Prostate gland (tissue), 2 donors: ENCODE results near the gene ZNF160. TPM values are rescaled to one million over a fixed set of nuclear protein-coding genes. Genes with fewer than 3 reads are reported as not detected.

ENCODE experiments used
- DNase-seq: peaks from one replicate; pipeline ENCODE4 v3.0.0-alpha.2; 2019; ENCODE audit warnings: low spot score
- H3K27ac ChIP-seq, 2 donors: fragments of 200-600 bp; sonication (generic); 2 replicates each; pipeline ENCODE4 v1.5.1; 2017 to 2019
- H3K27me3 ChIP-seq: fragments of 200-600 bp; sonication (generic); replicated peaks from 2 replicates; pipeline ENCODE4 v1.5.1; 2019; ENCODE audit not compliant: insufficient read depth
- H3K36me3 ChIP-seq, 2 donors: fragments of 200-600 bp; sonication (generic); 1 replicate in 1 of 2; 2 replicates in 1 of 2; pipeline versions ENCODE4 v1.5.1 to v1.8.1; 2017 to 2019
- H3K4me1 ChIP-seq: fragments of 200-600 bp; sonication (generic); replicated peaks from 2 replicates; pipeline ENCODE4 v1.5.1; 2019
- H3K4me3 ChIP-seq, 2 donors: fragments of 200-600 bp; sonication (generic); 2 replicates each; pipeline ENCODE4 v1.5.1; 2017 to 2019
- H3K9me3 ChIP-seq: fragments of 200-600 bp; sonication (generic); 2 replicates; pipeline ENCODE4 v1.5.1; 2017
- CTCF ChIP-seq, 4 experiments: fragments of 200-600 bp in 2 of 4; fragments of 450-650 bp in 2 of 4; sonication (generic) in 2 of 4; IDR thresholded peaks; 1 replicate in 3 of 4; 2 replicates in 1 of 4; pipeline ENCODE4 v1.5.1; 2016 to 2019; ENCODE audit warnings: antibody characterized with exemption in 4 of 4, mild to moderate bottlenecking in 2 of 4, moderate library complexity in 2 of 4
- POLR2A ChIP-seq: fragments of 450-650 bp; IDR thresholded peaks from one replicate; pipeline ENCODE4 v1.6.1; 2016; ENCODE audit warnings: antibody characterized with exemption, mild to moderate bottlenecking
- POLR2AphosphoS5 ChIP-seq: sonication (generic); formaldehyde crosslinking; IDR thresholded peaks from one replicate; pipeline ENCODE4 v1.6.1; 2017; ENCODE audit warnings: antibody characterized with exemption
- WGBS: methylation state at CpG from one replicate; pipeline ENCODE4 v1.1.5; 2018; 5-methylcytosine and 5-hydroxymethylcytosine counted together
- intact Hi-C: fragments of 100-400 bp; cut with DNase I; formaldehyde crosslinking; loops from one replicate; pipeline ENCODE4 v1.14.2; 2022
- total RNA-seq, 2 donors: library from RNA; depleted of rRNA; stranded (reverse); fragments of >200 nt; gene quantifications; one replicate each; pipeline ENCODE4 v1.1.0, GENCODE V29; 2016

The ZNF160 gene
- total RNA-seq, 2 donors from 2014 or later, result 26.0 to 93.4 TPM

- Histone ChIP-seq H3K4me3 (peak overlapping the region; percentile 16 to 32), H3K4me1 (no peaks in the 10 kb centered on the region), H3K27me3 (no peaks in the 10 kb centered on the region), H3K9me3 (no peaks in the 10 kb centered on the region), H3K36me3 (no peaks in the 10 kb centered on the region), H3K27ac (no peak overlapping the region)
- intact Hi-C loops, result no loop called here
- 2% methylated on average over 59 of the region's 59 CpGs for WGBS
- no peak for TF ChIP-seq POLR2A
- peak; percentile 34 for TF ChIP-seq POLR2AphosphoS5
- DNase-seq, result peak; percentile 46
Observed at GRCh38 chr19:53057904-53058580, 45.2 kb downstream of the ZNF160 start.

GRCh38 chr19:53055117-53055516, 48.1 kb downstream of the ZNF160 start:
- WGBS, result 42% methylated on average over 2 of the region's 2 CpGs
- no peaks in the 10 kb centered on the region for H3K9me3 ChIP-seq
- no peak for DNase-seq

DNA sequence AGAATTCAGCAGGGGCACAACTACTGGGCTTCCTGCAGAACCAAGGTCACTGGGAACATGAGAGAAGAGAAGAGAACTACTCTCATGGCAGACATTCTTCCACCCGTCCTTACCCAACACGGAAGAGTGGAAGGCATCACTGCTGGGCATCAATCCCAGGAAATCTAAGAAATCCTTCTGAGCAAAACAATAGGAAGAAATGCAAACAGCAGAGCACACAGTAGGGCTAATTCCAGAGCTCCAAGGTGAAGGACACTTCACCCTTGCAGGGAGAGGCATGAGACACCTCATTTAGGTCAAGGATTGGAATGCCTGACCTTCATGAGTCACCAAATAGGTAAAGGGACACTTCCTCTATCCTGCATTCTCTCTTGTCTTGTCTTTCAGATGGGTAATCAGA, 55.8 kb downstream of the ZNF160 start:
- no peaks in the 10 kb centered on the region for H3K9me3 ChIP-seq
- no peak for DNase-seq
- 89% methylated on average over 2 of the region's 2 CpGs for WGBS

More at GRCh38 chr19:53055117-53055516, 48.1 kb downstream of the ZNF160 start:
- intact Hi-C loops, result no loop called here
- Histone ChIP-seq H3K4me1 (no peaks in the 10 kb centered on the region), H3K27ac (no peak overlapping the region), H3K27me3 (no peaks in the 10 kb centered on the region), H3K36me3 (no peaks in the 10 kb centered on the region), H3K4me3 (no peak overlapping the region)
- TF ChIP-seq POLR2AphosphoS5 (no peak), CTCF (IDR thresholded peaks at IDR 0.05) (no peak), POLR2A (no peak)

DNA sequence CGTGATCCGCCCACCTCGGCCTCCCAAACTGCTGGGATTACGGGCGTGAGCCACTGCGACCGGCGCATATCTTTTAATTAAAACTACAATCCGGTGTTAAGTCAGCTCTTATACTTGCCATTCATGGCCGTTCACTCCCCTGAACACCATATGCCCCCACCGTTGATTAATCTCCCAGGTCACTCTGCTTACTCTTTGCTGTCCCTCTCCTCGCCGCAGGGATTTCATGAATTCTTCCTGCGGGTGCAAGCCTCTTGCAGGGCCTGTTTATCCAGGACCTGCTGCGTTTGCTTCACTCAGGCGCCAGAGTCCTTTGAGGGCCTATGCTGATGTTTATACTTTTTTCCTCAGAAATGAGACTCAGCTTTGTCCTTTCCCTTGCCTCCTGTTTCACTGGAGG, 57.7 kb downstream of the ZNF160 start:
- TF ChIP-seq POLR2A (no peak), CTCF (IDR thresholded peaks at IDR 0.05) (no peak), POLR2AphosphoS5 (no peak)
- Histone ChIP-seq H3K27ac (no peak overlapping the region), H3K36me3 (no peaks in the 10 kb centered on the region), H3K9me3 (no peaks in the 10 kb centered on the region), H3K27me3 (no peaks in the 10 kb centered on the region), H3K4me3 (no peak overlapping the region), H3K4me1 (no peaks in the 10 kb centered on the region)
- intact Hi-C loops, result no loop called here
- no peak for DNase-seq
- 80% methylated on average over 16 of the region's 16 CpGs for WGBS

More for the DNA sequence above, 55.8 kb downstream of the ZNF160 start:
- Histone ChIP-seq H3K27ac (no peak overlapping the region), H3K36me3 (no peaks in the 10 kb centered on the region), H3K27me3 (no peaks in the 10 kb centered on the region), H3K4me1 (no peaks in the 10 kb centered on the region), H3K4me3 (no peak overlapping the region)
- intact Hi-C loops, result no loop called here
- TF ChIP-seq POLR2AphosphoS5 (no peak), POLR2A (no peak), CTCF (IDR thresholded peaks at IDR 0.05) (no peak)

DNA sequence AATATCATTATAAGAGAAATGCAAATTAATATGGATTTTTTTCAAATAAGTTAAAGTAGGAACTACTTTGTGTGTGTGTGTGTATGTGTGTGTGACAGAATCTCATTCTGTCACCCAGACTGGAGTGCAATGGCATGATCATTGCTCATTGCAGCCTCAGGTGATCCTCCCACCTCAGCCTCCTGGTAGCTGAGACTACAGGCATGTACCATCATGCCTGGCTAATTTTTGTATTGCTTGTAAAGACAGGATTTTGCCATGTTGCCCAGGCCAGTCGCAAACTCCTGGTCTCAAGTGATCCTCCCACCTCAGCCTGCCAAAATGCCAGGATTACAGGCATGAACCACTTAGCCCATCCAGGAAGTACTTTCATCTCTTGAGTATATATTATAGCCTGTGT, 61.9 kb downstream of the ZNF160 start:
- intact Hi-C loops, result no loop called here
- Histone ChIP-seq H3K27ac (no peak overlapping the region), H3K27me3 (no peaks in the 10 kb centered on the region), H3K9me3 (no peaks in the 10 kb centered on the region), H3K36me3 (no peaks in the 10 kb centered on the region), H3K4me1 (no peaks in the 10 kb centered on the region), H3K4me3 (no peak overlapping the region)
- no peak for TF ChIP-seq CTCF (IDR thresholded peaks at IDR 0.05)
- TF ChIP-seq POLR2AphosphoS5, result no peak
- TF ChIP-seq POLR2A, result no peak
- 65% methylated on average over 1 of the region's 1 CpG for WGBS
- DNase-seq, result no peak
